Stomach (tissue), 9 donors: Measurements from ENCODE around the gene SLC22A14. TPM values are rescaled to one million over a fixed set of nuclear protein-coding genes. Genes with fewer than 3 reads are reported as not detected.

Experiments used
- DNase-seq, 2 donors: peaks; one replicate each; pipeline versions ENCODE4 v3.0.0 to v3.0.0-alpha.2; 2013 to 2019
- H3K27ac ChIP-seq, 5 donors: fragments of 200-600 bp in 4 of 5; sonication (generic) in 4 of 5; one replicate each; pipeline ENCODE4 v1.5.1; 2013 to 2019; ENCODE audit warnings: mild to moderate bottlenecking in 1 of 5, moderate library complexity in 1 of 5
- H3K27me3 ChIP-seq, 3 donors: fragments of 200-600 bp; sonication (generic); one replicate each; pipeline ENCODE4 v1.5.1; 2017 to 2019; ENCODE audit warnings: mixed run types in 1 of 3
- H3K36me3 ChIP-seq, 4 donors: fragments of 200-600 bp; sonication (generic); 1 replicate in 3 of 4; 2 replicates in 1 of 4; pipeline ENCODE4 v1.5.1; 2016 to 2019
- H3K4me1 ChIP-seq, 4 donors: fragments of 200-600 bp; sonication (generic); one replicate each; pipeline ENCODE4 v1.5.1; 2016 to 2019
- H3K4me3 ChIP-seq, 4 donors: fragments of 200-600 bp; sonication (generic) in 3 of 4; one replicate each; pipeline ENCODE4 v1.5.1; 2016 to 2019; ENCODE audit warnings: mild to moderate bottlenecking in 1 of 4
- H3K9me3 ChIP-seq, 4 donors: fragments of 200-600 bp; sonication (generic); one replicate each; pipeline ENCODE4 v1.5.1; 2016 to 2019
- CTCF ChIP-seq, 7 experiments: fragments of 450-650 bp in 4 of 7; fragments of 200-600 bp in 3 of 7; sonication (generic) in 3 of 7; IDR thresholded peaks; one replicate each; pipeline ENCODE4 v1.5.1; 2016 to 2019; ENCODE audit warnings: antibody characterized with exemption in 7 of 7, control low read depth in 2 of 7, mild to moderate bottlenecking in 1 of 7
- EP300 ChIP-seq: sonication (generic); formaldehyde crosslinking; IDR thresholded peaks from one replicate; pipeline ENCODE4 v1.6.1; 2017; ENCODE audit warnings: antibody characterized with exemption
- POLR2A ChIP-seq, 4 donors: fragments of 450-650 bp; IDR thresholded peaks; one replicate each; pipeline ENCODE4 v1.6.1; 2016; ENCODE audit warnings: antibody characterized with exemption in 4 of 4, control low read depth in 2 of 4, mild to moderate bottlenecking in 1 of 4, moderate library complexity in 1 of 4
- POLR2AphosphoS5 ChIP-seq, 3 donors: sonication (generic); formaldehyde crosslinking; IDR thresholded peaks; one replicate each; pipeline ENCODE4 v1.6.1; 2016; ENCODE audit warnings: antibody characterized with exemption in 3 of 3
- WGBS, 5 donors: extraction: QIAGEN DNeasy Blood & Tissue Kit in 3 of 5; methylation state at CpG; one replicate each; pipeline versions ENCODE4 v1.1.5 to v1.1.7; 2013 to 2018; 5-methylcytosine and 5-hydroxymethylcytosine counted together
- intact Hi-C: fragments of 100-400 bp; cut with DNase I; formaldehyde crosslinking; loops from one replicate; pipeline ENCODE4 v1.15.1; 2023; ENCODE audit warnings: low total_unique reads
- polyA plus RNA-seq, 3 donors: library from polyadenylated mRNA; stranded (reverse); fragments of 200-250 nt; gene quantifications; one replicate each; pipeline ENCODE4 v1.2.3, GENCODE V29; 2013
- small RNA-seq, 4 donors: library from RNA; depleted of rRNA; stranded (forward); fragments of <200 nt; gene quantifications; one replicate each; pipeline ENCODE3, GENCODE V24; 2016
- total RNA-seq, 5 donors: library from RNA; depleted of rRNA; stranded (reverse); fragments of >200 nt; gene quantifications; one replicate each; pipeline versions ENCODE4 v1.1.0 to v1.2.3, GENCODE V29; 2014 to 2016
- donor health status: healthy with polysubstance abuse.
- donor health status: Bipolar disorder and iron deficiency.
- donor health status: healthy.

The SLC22A14 gene
- total and polyA plus RNA-seq, 8 donors: 0.08 to 0.31 TPM; not detected in 6

GRCh38 chr3:38364721-38365400 is 82.8 kb downstream of the SLC22A14 start:
- Histone ChIP-seq H3K36me3 (peaks cover 14 to 92% (median 88%) of the 10 kb centered on the region in 4 donors), H3K27me3 (no peaks in the 10 kb centered on the region), H3K4me1 (no peaks in the 10 kb centered on the region), H3K9me3 (no peaks in the 10 kb centered on the region), H3K27ac (no peak overlapping the region), H3K4me3 (no peak overlapping the region)
- TF ChIP-seq POLR2A (IDR thresholded peaks at IDR 0.05) (no peak), EP300 (no peak), CTCF (IDR thresholded peaks at IDR 0.05) (no peak), POLR2AphosphoS5 (IDR thresholded peaks at IDR 0.05) (no peak)
- WGBS, 5 donors: 78 to 91% (median 84%) methylated on average over 5 to 6 of the region's 6 CpGs
- DNase-seq: no peak
- intact Hi-C loops: no loop called here

GRCh38 chr3:38365469-38366062 is 83.5 kb downstream of the SLC22A14 start:
- 89 to 97% (median 94%) methylated on average over 12 to 13 of the region's 13 CpGs for WGBS, 5 donors
- Histone ChIP-seq H3K27me3 (no peaks in the 10 kb centered on the region), H3K4me3 (no peak overlapping the region), H3K27ac (no peak overlapping the region), H3K4me1 (no peaks in the 10 kb centered on the region), H3K9me3 (no peaks in the 10 kb centered on the region), H3K36me3 (peaks cover 20 to 96% (median 88%) of the 10 kb centered on the region in 4 donors)
- intact Hi-C loops: no loop called here
- DNase-seq: no peak
- TF ChIP-seq POLR2A (IDR thresholded peaks at IDR 0.05) (no peak), EP300 (no peak), POLR2AphosphoS5 (IDR thresholded peaks at IDR 0.05) (no peak), CTCF (IDR thresholded peaks at IDR 0.05) (no peak)

- no peaks in the 10 kb centered on the region for H3K27me3 ChIP-seq
- WGBS, 5 donors: 78 to 88% (median 86%) methylated on average over 3 of the region's 3 CpGs
Observed at GRCh38 chr3:38366082-38366481, 84.0 kb downstream of the SLC22A14 start.

GRCh38 chr3:38367779-38368178 is 85.7 kb downstream of the SLC22A14 start:
- Histone ChIP-seq H3K4me1 (no peaks in the 10 kb centered on the region), H3K9me3 (no peaks in the 10 kb centered on the region), H3K4me3 (no peak overlapping the region), H3K27ac (no peak overlapping the region), H3K36me3 (peaks cover 23 to 95% (median 92%) of the 10 kb centered on the region in 4 donors), H3K27me3 (no peaks in the 10 kb centered on the region)
- DNase-seq: no peak
- TF ChIP-seq POLR2AphosphoS5 (IDR thresholded peaks at IDR 0.05) (no peak), POLR2A (IDR thresholded peaks at IDR 0.05) (no peak), EP300 (no peak), CTCF (IDR thresholded peaks at IDR 0.05) (no peak)
- WGBS, 5 donors: 75 to 94% (median 86%) methylated on average over 3 of the region's 3 CpGs
- intact Hi-C loops: no loop called here

More at GRCh38 chr3:38366082-38366481, 84.0 kb downstream of the SLC22A14 start:
- intact Hi-C loops: no loop called here
- TF ChIP-seq EP300: no peak
- TF ChIP-seq POLR2A (IDR thresholded peaks at IDR 0.05): no peak
- TF ChIP-seq POLR2AphosphoS5 (IDR thresholded peaks at IDR 0.05): no peak
- TF ChIP-seq CTCF (IDR thresholded peaks at IDR 0.05): no peak
- H3K36me3 ChIP-seq: peaks cover 23 to 98% (median 90%) of the 10 kb centered on the region in 4 donors
- H3K9me3 ChIP-seq: no peaks in the 10 kb centered on the region
- DNase-seq: no peak
- H3K27ac ChIP-seq: no peak overlapping the region
- H3K4me1 ChIP-seq: no peaks in the 10 kb centered on the region
- H3K4me3 ChIP-seq: no peak overlapping the region

Small RNA genes lying within 50 kb of the gene (small RNA-seq; reads per million reads assigned to genes)
- 0 reads per million in 4 donors for gene RNU6-235P

Other genes starting within 250 kb of the SLC22A14 start
- 1 to 10 TPM in 2 of 5 donors, not detected in 3; 1.3 to 1.5 TPM for gene DLEC1, start 243.1 kb upstream of the SLC22A14 start, total RNA-seq
- under 1 TPM; 0.12 to 0.31 (median 0.20) TPM for gene DLEC1, start 243.1 kb upstream of the SLC22A14 start, polyA plus RNA-seq
- 100 to 1,000 TPM in 2 of 5 donors, 10 to 100 TPM in 3; 44.2 to 249 (median 80.4) TPM for gene ACAA1, start 145.2 kb upstream of the SLC22A14 start, total RNA-seq
- 10 to 100 TPM; 60.9 to 79.1 (median 72.2) TPM for gene ACAA1, start 145.2 kb upstream of the SLC22A14 start, polyA plus RNA-seq
- gene MYD88, start 143.6 kb upstream of the SLC22A14 start, total RNA-seq: 10 to 100 TPM in 4 of 5 donors, 1 to 10 TPM in 1; 9.0 to 67.8 (median 37.5) TPM
- 10 to 100 TPM; 23.0 to 42.5 (median 26.3) TPM for gene MYD88, start 143.6 kb upstream of the SLC22A14 start, polyA plus RNA-seq
- 10 to 100 TPM in 4 of 5 donors, 1 to 10 TPM in 1; 7.0 to 49.9 (median 27.5) TPM for gene OXSR1, start 116.8 kb upstream of the SLC22A14 start, total RNA-seq
- gene OXSR1, start 116.8 kb upstream of the SLC22A14 start, polyA plus RNA-seq: 10 to 100 TPM in 2 of 3 donors, 1 to 10 TPM in 1; 9.9 to 14.5 (median 11.2) TPM
- gene SLC22A13, start 16.5 kb upstream of the SLC22A14 start, total RNA-seq: under 1 TPM in 2 of 5 donors, not detected in 3; 0.29 to 0.73 TPM
- gene SLC22A13, start 16.5 kb upstream of the SLC22A14 start, polyA plus RNA-seq: under 1 TPM in 1 of 3 donors, not detected in 2; 0.05 TPM
- gene XYLB, start 64.5 kb downstream of the SLC22A14 start, total RNA-seq: 10 to 100 TPM in 2 of 5 donors, 1 to 10 TPM in 3; 2.3 to 41.6 (median 8.3) TPM
- gene XYLB, start 64.5 kb downstream of the SLC22A14 start, polyA plus RNA-seq: 1 to 10 TPM; 1.1 to 1.7 (median 1.4) TPM
- gene ACVR2B, start 171.6 kb downstream of the SLC22A14 start, total RNA-seq: 10 to 100 TPM in 1 of 5 donors, 1 to 10 TPM in 4; 1.2 to 11.0 (median 5.4) TPM
- under 1 TPM; 0.61 to 0.81 (median 0.73) TPM for gene ACVR2B, start 171.6 kb downstream of the SLC22A14 start, polyA plus RNA-seq
- gene EXOG, start 214.0 kb downstream of the SLC22A14 start, total RNA-seq: 100 to 1,000 TPM in 1 of 5 donors, 10 to 100 TPM in 2, 1 to 10 TPM in 1, not detected in 1; 4.3 to 202 (median 35.8) TPM
- 1 to 10 TPM; 2.4 to 2.6 (median 2.4) TPM for gene EXOG, start 214.0 kb downstream of the SLC22A14 start, polyA plus RNA-seq